ENCODE results near the gene CCDC28B.

CCDC28B gene

DNA sequence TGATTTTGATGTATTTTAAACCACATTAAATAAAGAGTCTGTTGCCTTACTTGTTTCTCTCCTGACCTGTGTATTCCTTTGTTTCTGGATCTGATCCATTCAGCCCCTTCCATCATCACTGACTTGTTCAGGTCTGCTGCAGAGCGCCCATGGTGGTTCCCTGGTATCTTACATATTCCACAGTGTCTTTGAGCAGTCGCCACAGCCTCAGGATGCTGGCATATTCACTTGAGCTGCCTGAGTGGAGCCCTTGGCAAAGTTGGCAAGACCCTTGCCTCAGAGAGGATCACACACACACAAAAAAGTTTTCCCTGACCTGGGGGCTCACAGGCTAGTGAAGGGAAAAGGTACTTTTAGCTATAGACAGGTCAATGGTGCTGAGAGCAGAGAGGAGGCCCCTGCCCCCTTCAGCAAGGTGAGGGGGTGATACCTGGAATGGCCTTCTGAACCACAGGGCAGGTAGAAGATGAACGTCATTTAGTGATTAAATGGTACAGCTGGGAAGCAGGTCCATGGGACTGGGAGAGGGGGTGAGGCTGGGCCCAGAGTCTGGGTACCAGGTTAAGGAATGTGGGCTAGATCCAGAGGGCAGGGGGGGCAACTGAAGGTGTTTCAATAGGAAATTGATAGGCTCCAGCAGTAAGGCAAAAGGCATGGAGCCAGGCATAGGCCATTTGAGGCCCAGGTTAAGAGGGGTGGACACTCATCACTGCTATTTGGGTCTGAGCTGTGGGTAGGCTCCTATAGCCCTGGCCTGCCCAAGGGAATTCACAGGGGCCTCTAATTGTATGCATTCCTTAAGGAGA lies 2.0 kb upstream of the CCDC28B start:
- no peak for DNase-seq (ENCODE audit: low read depth)
- TF ChIP-seq, protein P1, sequence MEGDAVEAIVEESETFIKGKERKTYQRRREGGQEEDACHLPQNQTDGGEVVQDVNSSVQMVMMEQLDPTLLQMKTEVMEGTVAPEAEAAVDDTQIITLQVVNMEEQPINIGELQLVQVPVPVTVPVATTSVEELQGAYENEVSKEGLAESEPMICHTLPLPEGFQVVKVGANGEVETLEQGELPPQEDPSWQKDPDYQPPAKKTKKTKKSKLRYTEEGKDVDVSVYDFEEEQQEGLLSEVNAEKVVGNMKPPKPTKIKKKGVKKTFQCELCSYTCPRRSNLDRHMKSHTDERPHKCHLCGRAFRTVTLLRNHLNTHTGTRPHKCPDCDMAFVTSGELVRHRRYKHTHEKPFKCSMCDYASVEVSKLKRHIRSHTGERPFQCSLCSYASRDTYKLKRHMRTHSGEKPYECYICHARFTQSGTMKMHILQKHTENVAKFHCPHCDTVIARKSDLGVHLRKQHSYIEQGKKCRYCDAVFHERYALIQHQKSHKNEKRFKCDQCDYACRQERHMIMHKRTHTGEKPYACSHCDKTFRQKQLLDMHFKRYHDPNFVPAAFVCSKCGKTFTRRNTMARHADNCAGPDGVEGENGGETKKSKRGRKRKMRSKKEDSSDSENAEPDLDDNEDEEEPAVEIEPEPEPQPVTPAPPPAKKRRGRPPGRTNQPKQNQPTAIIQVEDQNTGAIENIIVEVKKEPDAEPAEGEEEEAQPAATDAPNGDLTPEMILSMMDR (IDR thresholded peaks at IDR 0.05; ENCODE audit: control insufficient read depth, insufficient read depth, low read depth, low read length, missing control alignments), result no peak
- no peak overlapping the region for H3K4me3 ChIP-seq (ENCODE audit: control insufficient read depth, low read depth, low read length)

GRCh38 chr1:32199043-32199716 lies 1.2 kb upstream of the CCDC28B start:
- no peak overlapping the region for H3K4me3 ChIP-seq (ENCODE audit: control insufficient read depth, low read depth, low read length)
- DNase-seq (ENCODE audit: low read depth), result no peak
- TF ChIP-seq, protein P1 (IDR thresholded peaks at IDR 0.05; ENCODE audit: control insufficient read depth, insufficient read depth, low read depth, low read length, missing control alignments), result no peak

DNA sequence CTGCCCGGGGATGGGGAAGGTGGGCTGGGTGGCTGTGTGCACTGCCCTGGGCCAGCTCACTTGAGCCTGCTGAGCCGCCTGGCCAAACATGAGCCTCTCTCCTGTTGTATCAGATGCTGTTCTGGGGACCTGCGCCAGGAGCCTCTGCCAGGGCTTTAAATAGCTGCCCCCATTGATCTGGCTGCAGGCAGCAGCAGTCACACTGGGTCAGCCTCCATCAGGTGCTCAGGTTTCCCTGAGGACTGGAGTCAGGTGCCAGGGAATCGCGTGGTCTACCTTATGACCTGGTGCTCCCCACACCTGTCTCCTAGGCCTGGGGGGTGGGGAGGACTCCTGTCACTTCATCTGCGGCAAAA lies 700 bp upstream of the CCDC28B start:
- TF ChIP-seq, protein P1 (IDR thresholded peaks at IDR 0.05; ENCODE audit: control insufficient read depth, insufficient read depth, low read depth, low read length, missing control alignments), result no peak
- no peak for DNase-seq (ENCODE audit: low read depth)
- peak overlapping the region; percentile 63 for H3K4me3 ChIP-seq (ENCODE audit: control insufficient read depth, low read depth, low read length)

GRCh38 chr1:32201011-32201855 lies 838 bp downstream of the CCDC28B start:
- peak overlapping the region; percentile 63 for H3K4me3 ChIP-seq (ENCODE audit: control insufficient read depth, low read depth, low read length)
- no peak for DNase-seq (ENCODE audit: low read depth)
- TF ChIP-seq, protein P1 (IDR thresholded peaks at IDR 0.05; ENCODE audit: control insufficient read depth, insufficient read depth, low read depth, low read length, missing control alignments), result peak; percentile 11

GRCh38 chr1:32204943-32205361 lies 4.6 kb downstream of the CCDC28B start:
- TF ChIP-seq, protein P1 (IDR thresholded peaks at IDR 0.05; ENCODE audit: control insufficient read depth, insufficient read depth, low read depth, low read length, missing control alignments), result no peak
- DNase-seq (ENCODE audit: low read depth), result no peak
- peak overlapping the region; percentile 80 for H3K4me3 ChIP-seq (ENCODE audit: control insufficient read depth, low read depth, low read length)

Data from AG09309 (cell line).